GM13977 (cell line): ENCODE data around the gene TTLL6.

ENCODE experiments used
- DNase-seq: peaks from one replicate; pipeline ENCODE4 v3.0.0; 2012; ENCODE audit warnings: low spot score
- CTCF ChIP-seq: IDR thresholded peaks from 2 replicates; pipeline ENCODE4 v1.5.1; 2012; ENCODE audit warnings: mild to moderate bottlenecking, control low read depth; ENCODE audit not compliant: insufficient read depth; ENCODE audit errors: extremely low read depth, missing control alignments
- in situ Hi-C: fragments of 300-500 bp; cut with MboI; formaldehyde crosslinking; loops from one replicate; pipeline ENCODE4 v1.12.0; 2022; ENCODE audit warnings: low sequenced_read_pairs, low pct_unique_long_range_greater_than_20kb, mixed read lengths, inconsistent platforms; ENCODE audit not compliant: unreplicated experiment

The TTLL6 gene

GRCh38 chr17:48749621-48750553, 67.1 kb downstream of the TTLL6 start:
- in situ Hi-C loops, result no loop called here
- no peak for DNase-seq
- no peak for TF ChIP-seq CTCF

GRCh38 chr17:48748718-48749566, 68.1 kb downstream of the TTLL6 start:
- no peak for DNase-seq
- no peak for TF ChIP-seq CTCF
- in situ Hi-C loops, result no loop called here

DNA sequence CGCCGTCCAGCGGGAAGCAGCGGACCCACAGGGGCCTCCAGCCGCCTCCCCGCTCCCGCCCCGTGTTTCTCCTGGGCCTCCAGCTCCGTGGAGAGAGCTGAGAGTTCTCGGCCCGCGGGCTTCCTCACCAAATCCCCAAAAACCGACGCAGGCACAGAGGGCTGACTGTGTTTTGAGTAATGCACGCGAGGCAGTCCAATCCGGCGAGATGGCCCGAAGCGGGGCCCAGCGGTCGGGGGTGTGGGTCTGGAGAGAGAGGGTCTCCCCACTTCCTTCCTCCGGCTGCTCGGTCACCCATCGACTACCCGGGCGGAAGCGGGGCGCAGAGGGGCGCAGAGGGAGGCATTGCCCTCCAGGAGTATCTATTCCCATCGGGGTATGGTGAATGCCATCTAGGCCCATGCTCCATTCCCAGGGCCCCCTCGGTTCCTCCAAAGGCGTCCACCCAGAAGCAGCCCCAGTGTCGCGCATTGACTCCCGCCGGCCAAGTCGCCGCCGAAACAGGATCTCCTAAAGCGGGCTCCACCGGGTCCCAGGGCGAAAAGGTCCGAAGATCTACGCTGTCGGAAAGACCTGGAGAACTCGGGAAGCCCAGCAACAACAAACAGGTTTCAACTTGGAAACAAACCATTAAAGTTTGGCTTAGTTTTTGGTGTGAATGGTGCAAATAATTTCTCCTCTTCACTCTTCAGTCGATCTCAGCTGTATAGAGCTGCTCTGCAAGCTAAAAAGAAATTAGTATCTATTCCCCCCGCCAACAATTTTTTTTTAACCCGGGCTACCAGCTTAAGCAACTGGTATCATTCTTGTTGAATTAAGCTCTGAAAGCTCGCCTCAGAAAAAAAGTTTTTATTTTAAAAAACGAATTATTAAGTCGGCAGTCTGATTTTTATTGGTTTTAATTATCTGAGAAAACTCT, 69.3 kb downstream of the TTLL6 start:
- DNase-seq, result no peak
- in situ Hi-C loops, result no loop called here
- TF ChIP-seq CTCF, result no peak

DNA sequence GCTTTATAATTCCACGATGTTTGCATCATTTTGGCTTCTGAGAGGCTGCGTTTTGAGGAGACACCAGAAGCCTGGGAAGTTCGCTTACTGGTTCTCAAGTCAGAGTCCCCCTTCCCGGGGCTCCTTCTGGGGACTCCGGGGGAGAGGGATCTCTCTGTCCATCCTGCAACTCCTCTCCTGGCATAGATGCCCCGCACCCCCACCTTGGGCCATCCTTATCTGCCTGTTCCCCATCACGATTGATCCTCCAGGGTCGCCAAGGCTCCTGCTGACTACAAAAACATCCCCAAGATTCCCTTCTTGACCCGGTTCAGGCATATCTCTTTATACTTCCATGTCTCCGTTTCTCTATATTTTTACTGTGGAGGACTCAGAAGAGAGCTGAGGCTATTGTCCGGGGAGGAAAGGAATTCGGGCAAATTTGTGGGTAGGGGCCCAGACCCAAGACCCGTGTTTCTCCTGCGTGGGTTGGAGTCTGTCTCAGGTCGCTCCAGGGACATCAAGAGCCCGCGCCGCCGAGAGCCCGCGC, 70.0 kb downstream of the TTLL6 start:
- no peak for TF ChIP-seq CTCF
- no peak for DNase-seq
- in situ Hi-C loops, result no loop called here

DNA sequence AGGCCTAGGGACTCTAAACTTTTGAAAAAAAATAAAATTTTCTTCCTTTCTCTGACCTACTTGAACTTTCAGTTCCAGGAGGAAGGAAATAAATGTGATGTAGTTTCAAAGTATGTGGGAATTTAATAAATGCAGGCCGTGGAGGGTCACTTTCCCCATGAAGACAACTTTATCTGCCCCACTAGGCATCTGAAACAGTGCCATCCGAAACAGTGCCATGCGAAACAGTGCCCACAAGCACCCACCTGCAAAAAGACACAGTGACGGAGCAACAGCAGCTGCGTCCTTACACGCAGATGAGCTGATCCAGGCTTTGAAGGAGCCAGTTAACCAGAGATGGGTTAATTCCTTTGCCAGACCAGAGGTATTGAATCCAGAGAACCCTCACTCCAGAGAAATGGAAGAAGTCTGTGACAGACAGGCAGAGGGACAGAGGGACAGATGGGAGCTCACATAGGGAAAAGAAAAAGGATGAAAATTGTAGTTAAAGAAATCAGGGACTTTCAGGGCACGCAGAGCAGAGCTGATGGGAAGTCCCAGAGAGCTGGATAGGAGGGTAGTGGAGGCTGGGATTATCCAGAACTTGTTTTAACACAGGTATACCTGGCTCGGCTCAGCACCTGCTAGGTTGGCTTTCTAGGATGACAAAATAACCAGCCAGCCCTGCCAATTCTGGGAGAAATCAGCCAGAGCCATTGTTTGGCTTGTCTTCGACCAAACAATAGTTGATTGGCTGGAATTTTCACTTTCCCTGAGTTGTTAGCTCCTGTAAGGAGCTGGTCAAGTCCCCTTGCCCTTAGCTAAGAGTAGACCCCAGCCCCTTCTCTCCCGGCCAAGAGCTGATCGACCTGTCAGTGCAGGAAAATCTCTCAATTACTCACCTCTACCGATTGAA, 71.4 kb downstream of the TTLL6 start:
- in situ Hi-C loops, result no loop called here
- no peak for TF ChIP-seq CTCF
- DNase-seq, result no peak
